ENCODE data around the gene ATP8B1. TPM values are rescaled to one million over a fixed set of nuclear protein-coding genes. Genes with fewer than 3 reads are reported as not detected.

Gene ATP8B1
- total RNA-seq, 2 donors from 2014 or later: 263 to 359 TPM

DNA sequence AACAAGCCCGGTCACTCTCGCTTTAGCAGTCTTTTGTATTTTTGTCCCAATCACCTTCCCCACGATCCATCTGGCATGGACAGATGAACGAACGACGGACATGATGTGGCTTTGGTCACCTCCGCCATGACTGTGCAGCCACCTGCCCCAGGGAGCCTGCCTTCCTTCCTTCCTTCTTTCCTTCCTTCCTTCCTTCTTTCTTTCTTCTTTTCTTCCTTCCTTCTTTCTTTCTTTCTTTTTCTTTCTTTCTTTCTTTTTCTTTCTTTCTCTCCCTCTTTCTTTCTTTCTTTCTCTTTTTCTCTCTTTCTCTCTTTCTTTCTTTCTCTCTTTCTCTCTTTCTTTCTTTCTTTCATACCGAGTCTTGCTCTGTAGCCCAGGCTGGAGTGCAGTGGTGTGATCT, 39.0 kb downstream of the ATP8B1 start:
- no peak for DNase-seq
- Histone ChIP-seq H3K9ac (ENCODE audit: low read depth in 2 of 2, low read length in 2 of 2) (no peak overlapping the region), H3K27me3 (no peaks in the 10 kb centered on the region), H3K9me3 (no peaks in the 10 kb centered on the region), H3K4me1 (peaks cover 4% of the 10 kb centered on the region), H3K4me3 (no peak overlapping the region), H3K36me3 (no peaks in the 10 kb centered on the region), H3K27ac (no peak overlapping the region)
- intact Hi-C loops (cut with DNase I): no loop called here
- TF ChIP-seq, protein P1, sequence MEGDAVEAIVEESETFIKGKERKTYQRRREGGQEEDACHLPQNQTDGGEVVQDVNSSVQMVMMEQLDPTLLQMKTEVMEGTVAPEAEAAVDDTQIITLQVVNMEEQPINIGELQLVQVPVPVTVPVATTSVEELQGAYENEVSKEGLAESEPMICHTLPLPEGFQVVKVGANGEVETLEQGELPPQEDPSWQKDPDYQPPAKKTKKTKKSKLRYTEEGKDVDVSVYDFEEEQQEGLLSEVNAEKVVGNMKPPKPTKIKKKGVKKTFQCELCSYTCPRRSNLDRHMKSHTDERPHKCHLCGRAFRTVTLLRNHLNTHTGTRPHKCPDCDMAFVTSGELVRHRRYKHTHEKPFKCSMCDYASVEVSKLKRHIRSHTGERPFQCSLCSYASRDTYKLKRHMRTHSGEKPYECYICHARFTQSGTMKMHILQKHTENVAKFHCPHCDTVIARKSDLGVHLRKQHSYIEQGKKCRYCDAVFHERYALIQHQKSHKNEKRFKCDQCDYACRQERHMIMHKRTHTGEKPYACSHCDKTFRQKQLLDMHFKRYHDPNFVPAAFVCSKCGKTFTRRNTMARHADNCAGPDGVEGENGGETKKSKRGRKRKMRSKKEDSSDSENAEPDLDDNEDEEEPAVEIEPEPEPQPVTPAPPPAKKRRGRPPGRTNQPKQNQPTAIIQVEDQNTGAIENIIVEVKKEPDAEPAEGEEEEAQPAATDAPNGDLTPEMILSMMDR (IDR thresholded peaks at IDR 0.05): no peak

GRCh38 chr18:57762686-57763085, 40.4 kb downstream of the ATP8B1 start:
- Histone ChIP-seq H3K4me3 (no peak overlapping the region), H3K27ac (peak overlapping the region; percentile 37), H3K27me3 (no peaks in the 10 kb centered on the region), H3K9me3 (no peaks in the 10 kb centered on the region), H3K4me1 (peaks cover 4% of the 10 kb centered on the region), H3K36me3 (no peaks in the 10 kb centered on the region), H3K9ac (ENCODE audit: low read depth in 2 of 2, low read length in 2 of 2) (no peak overlapping the region)
- intact Hi-C loops (cut with DNase I): no loop called here
- no peak for DNase-seq
- TF ChIP-seq, protein P1 (IDR thresholded peaks at IDR 0.05): no peak

- Histone ChIP-seq H3K4me3 (no peak overlapping the region), H3K36me3 (no peaks in the 10 kb centered on the region), H3K27me3 (no peaks in the 10 kb centered on the region), H3K4me1 (peaks cover 4% of the 10 kb centered on the region), H3K27ac (peak overlapping the region; percentile 82), H3K9me3 (no peaks in the 10 kb centered on the region), H3K9ac (ENCODE audit: low read depth in 2 of 2, low read length in 2 of 2) (peak overlapping the region in 1 of 2 donors; percentile 65)
- no peak for DNase-seq
- intact Hi-C loops (cut with DNase I): no loop called here
- TF ChIP-seq, protein P1 (IDR thresholded peaks at IDR 0.05): no peak
Measured at GRCh38 chr18:57759650-57760049, 43.5 kb downstream of the ATP8B1 start.

DNA sequence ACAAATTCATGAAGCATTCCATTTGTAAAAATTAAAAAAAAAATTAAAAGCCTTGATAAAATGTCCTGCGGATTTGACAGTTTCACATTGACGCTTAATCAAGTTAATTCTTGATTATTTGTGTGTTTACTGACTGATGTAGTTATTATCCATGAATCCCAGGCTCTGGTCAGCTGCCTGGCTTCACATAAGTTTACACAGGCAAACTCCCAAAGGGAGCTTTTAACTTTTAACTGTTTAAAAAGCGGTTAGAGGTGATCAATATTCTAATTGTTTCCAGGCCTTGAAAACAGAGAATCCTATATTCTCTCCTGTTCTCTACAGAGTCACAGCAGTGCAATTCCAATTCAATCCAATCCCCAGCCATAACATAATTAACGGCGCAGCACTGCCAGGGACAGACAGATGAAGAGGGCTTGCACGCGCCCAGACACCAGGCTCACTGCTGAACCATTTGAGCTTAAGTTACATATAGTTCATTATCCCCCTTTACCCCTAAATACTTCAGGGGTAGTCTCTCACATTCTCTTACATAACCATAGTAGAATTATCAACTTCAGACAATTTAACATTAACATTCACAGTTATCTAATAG, 47.5 kb downstream of the ATP8B1 start:
- Histone ChIP-seq H3K4me3 (no peak overlapping the region), H3K4me1 (peaks cover 8% of the 10 kb centered on the region), H3K9me3 (no peaks in the 10 kb centered on the region), H3K27me3 (no peaks in the 10 kb centered on the region), H3K27ac (no peak overlapping the region), H3K9ac (ENCODE audit: low read depth in 2 of 2, low read length in 2 of 2) (peak overlapping the region in 1 of 2 donors; percentile 5), H3K36me3 (no peaks in the 10 kb centered on the region)
- DNase-seq: no peak
- intact Hi-C loops (cut with DNase I): no loop called here
- TF ChIP-seq, protein P1 (IDR thresholded peaks at IDR 0.05): no peak

DNA sequence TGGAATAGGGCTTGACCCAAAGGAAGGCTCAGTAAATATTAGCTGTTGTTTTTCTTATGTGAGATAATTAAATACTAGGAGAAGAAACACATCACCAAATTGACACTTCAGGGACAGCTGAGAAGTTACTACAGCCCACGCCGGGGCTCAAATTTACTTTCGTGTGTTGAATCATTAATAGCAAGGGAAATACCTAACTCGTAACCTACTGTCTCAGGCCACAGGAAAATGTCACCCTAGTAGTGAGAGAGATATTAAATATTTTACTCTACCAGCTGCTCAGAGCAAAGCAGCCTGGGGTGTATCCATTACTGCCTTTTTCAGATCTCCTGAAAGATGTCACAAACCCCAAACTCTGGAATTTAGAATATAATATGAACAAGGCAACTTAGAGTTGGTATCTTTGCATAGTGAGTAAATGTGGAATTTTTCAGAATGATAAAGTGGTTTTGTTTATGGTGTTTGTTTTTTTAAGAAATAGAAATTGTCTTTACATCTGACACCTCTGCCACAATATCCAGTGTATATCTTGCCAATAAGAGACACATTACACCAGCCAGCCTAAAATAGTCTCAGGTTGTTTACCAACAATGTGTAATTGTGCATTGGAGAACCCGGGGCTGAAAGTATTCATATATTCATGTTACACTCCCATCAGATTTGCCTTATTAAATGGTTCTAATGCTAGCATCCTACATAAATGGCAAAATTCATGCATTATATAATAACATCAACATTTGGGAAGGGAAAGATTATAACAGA, 48.4 kb downstream of the ATP8B1 start:
- H3K4me1 ChIP-seq: peaks cover 5% of the 10 kb centered on the region
- H3K36me3 ChIP-seq: no peaks in the 10 kb centered on the region
- H3K27me3 ChIP-seq: no peaks in the 10 kb centered on the region
- no peak overlapping the region for H3K9ac ChIP-seq (ENCODE audit: low read depth in 2 of 2, low read length in 2 of 2)
- peak overlapping the region; percentile 59 for H3K27ac ChIP-seq
- no peak for DNase-seq
- TF ChIP-seq, protein P1 (IDR thresholded peaks at IDR 0.05): no peak
- H3K4me3 ChIP-seq: no peak overlapping the region
- intact Hi-C loops (cut with DNase I): no loop called here
- no peaks in the 10 kb centered on the region for H3K9me3 ChIP-seq

All from colonic mucosa (tissue), 4 donors.